Measurements from ENCODE around the gene PJA1.
A peak's percentile ranks its signal among the peaks of the same experiment; 100 is the strongest.

PJA1 gene

DNA sequence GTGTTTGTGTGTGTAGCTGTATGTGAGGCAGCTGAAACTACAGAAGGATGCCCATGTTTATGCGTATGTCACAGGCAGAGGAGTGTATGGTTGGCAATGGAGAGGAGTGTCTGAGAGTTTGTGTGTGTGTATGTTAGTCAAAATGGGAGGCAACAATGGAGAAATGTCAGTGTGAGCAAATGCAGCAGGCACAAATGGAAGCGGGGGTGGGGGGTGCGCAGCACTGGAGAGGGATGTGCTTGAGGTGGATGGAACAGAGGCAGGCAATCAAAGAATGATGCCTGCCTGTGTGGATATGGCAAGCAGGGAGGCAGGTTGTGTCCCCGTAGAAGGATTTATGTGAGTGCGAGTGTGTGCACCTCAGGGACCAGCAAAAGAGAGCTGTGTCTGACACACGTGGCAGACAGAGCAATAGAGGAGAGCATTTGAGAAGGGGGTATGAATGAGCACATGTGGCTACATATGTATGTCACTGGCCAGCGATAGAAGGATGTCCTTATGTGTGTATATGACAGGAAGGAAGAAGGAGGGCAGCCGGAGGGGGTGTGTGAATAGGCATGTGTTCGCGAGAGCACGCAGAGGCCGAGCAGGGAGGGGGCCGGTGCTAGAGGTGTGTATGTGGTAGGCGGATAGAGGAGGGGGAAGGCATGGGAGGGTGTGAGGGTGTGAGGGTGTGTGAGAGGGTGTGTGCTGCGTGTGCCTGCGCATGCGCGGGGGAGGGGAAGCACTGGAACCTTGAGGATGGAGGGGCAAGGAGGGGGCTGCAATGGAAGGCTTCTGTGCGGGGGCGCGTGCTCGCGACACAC is 1.1 kb downstream of the PJA1 start (continued):
- TF ChIP-seq, protein P1, sequence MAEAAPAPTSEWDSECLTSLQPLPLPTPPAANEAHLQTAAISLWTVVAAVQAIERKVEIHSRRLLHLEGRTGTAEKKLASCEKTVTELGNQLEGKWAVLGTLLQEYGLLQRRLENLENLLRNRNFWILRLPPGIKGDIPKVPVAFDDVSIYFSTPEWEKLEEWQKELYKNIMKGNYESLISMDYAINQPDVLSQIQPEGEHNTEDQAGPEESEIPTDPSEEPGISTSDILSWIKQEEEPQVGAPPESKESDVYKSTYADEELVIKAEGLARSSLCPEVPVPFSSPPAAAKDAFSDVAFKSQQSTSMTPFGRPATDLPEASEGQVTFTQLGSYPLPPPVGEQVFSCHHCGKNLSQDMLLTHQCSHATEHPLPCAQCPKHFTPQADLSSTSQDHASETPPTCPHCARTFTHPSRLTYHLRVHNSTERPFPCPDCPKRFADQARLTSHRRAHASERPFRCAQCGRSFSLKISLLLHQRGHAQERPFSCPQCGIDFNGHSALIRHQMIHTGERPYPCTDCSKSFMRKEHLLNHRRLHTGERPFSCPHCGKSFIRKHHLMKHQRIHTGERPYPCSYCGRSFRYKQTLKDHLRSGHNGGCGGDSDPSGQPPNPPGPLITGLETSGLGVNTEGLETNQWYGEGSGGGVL (tag by site-specific recombination; IDR thresholded peaks at IDR 0.05) = peak; percentile 95
- TF ChIP-seq PRDM1 (tag by site-specific recombination; IDR thresholded peaks at IDR 0.05) (no peak), KLF10 (tag by site-specific recombination; IDR thresholded peaks at IDR 0.05) (peak; percentile 93), ZFHX2 (tag by site-specific recombination; conservative IDR thresholded peaks at IDR 0.05) (peak; percentile 98), KLF9 (tag by site-specific recombination; IDR thresholded peaks at IDR 0.05; ENCODE audit: low read depth) (peak; percentile 89), ZNF416 (tag by site-specific recombination; IDR thresholded peaks at IDR 0.05) (no peak), ZNF510 (tag by site-specific recombination; IDR thresholded peaks at IDR 0.05; ENCODE audit: insufficient replicate concordance) (no peak), EGR2 (tag by site-specific recombination; IDR thresholded peaks at IDR 0.05; ENCODE audit: low read depth) (peak; percentile 97)
- TF ChIP-seq, protein P2, sequence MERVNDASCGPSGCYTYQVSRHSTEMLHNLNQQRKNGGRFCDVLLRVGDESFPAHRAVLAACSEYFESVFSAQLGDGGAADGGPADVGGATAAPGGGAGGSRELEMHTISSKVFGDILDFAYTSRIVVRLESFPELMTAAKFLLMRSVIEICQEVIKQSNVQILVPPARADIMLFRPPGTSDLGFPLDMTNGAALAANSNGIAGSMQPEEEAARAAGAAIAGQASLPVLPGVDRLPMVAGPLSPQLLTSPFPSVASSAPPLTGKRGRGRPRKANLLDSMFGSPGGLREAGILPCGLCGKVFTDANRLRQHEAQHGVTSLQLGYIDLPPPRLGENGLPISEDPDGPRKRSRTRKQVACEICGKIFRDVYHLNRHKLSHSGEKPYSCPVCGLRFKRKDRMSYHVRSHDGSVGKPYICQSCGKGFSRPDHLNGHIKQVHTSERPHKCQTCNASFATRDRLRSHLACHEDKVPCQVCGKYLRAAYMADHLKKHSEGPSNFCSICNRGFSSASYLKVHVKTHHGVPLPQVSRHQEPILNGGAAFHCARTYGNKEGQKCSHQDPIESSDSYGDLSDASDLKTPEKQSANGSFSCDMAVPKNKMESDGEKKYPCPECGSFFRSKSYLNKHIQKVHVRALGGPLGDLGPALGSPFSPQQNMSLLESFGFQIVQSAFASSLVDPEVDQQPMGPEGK (tag by site-specific recombination; IDR thresholded peaks at IDR 0.05) = peak; percentile 49
- TF ChIP-seq, protein P3, sequence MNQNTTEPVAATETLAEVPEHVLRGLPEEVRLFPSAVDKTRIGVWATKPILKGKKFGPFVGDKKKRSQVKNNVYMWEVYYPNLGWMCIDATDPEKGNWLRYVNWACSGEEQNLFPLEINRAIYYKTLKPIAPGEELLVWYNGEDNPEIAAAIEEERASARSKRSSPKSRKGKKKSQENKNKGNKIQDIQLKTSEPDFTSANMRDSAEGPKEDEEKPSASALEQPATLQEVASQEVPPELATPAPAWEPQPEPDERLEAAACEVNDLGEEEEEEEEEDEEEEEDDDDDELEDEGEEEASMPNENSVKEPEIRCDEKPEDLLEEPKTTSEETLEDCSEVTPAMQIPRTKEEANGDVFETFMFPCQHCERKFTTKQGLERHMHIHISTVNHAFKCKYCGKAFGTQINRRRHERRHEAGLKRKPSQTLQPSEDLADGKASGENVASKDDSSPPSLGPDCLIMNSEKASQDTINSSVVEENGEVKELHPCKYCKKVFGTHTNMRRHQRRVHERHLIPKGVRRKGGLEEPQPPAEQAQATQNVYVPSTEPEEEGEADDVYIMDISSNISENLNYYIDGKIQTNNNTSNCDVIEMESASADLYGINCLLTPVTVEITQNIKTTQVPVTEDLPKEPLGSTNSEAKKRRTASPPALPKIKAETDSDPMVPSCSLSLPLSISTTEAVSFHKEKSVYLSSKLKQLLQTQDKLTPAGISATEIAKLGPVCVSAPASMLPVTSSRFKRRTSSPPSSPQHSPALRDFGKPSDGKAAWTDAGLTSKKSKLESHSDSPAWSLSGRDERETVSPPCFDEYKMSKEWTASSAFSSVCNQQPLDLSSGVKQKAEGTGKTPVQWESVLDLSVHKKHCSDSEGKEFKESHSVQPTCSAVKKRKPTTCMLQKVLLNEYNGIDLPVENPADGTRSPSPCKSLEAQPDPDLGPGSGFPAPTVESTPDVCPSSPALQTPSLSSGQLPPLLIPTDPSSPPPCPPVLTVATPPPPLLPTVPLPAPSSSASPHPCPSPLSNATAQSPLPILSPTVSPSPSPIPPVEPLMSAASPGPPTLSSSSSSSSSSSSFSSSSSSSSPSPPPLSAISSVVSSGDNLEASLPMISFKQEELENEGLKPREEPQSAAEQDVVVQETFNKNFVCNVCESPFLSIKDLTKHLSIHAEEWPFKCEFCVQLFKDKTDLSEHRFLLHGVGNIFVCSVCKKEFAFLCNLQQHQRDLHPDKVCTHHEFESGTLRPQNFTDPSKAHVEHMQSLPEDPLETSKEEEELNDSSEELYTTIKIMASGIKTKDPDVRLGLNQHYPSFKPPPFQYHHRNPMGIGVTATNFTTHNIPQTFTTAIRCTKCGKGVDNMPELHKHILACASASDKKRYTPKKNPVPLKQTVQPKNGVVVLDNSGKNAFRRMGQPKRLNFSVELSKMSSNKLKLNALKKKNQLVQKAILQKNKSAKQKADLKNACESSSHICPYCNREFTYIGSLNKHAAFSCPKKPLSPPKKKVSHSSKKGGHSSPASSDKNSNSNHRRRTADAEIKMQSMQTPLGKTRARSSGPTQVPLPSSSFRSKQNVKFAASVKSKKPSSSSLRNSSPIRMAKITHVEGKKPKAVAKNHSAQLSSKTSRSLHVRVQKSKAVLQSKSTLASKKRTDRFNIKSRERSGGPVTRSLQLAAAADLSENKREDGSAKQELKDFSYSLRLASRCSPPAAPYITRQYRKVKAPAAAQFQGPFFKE (tag by site-specific recombination; IDR thresholded peaks at IDR 0.05; ENCODE audit: borderline replicate concordance) = no peak

DNA sequence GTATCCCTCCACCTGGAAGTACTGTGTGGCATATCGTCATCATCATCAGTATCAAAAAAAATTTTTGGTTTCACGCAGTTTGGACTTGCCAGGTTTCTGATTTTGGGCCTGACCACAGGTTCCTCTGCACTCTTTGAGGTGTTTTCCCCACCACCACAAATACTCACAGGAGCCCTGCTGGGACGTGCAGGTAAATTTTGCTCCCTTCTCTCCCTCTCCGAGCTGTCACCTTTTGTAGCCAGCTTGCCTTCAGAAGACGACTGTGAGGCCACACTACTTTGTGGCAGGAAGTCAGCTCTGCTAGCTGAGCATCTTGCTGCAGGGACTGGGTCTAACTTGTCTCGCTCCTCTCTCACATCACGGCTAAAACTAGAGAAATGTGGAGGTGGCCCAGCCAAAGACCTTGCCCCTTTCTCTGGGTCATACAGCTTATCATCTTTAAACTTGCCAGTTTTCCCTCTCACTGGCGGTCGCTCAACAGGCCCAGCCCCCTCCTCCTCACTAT is 2.8 kb downstream of the PJA1 start:
- peaks cover 0 to 27% of the 10 kb centered on the region in 2 experiments; a peak in 1 of 3 replicates for H3K36me3 ChIP-seq (ENCODE audit: control insufficient read depth in 2 of 2, insufficient read depth in 1 of 2, low read length in 2 of 2)
- ChIA-PET CTCF (interaction anchor here (0.7 kb wide), 1 partner anchor 335 kb away, joined by 5 read pairs; no protein-coding TSS in a partner anchor), POLR2A (interaction anchor here (1.0 kb wide), 1 partner anchor 12 kb away, joined by 3 read pairs; no protein-coding TSS in a partner anchor)
- H3K27ac ChIP-seq (ENCODE audit: extremely low read depth, low read depth, low read length) = no peak overlapping the region
- H3K4me3 ChIP-seq (ENCODE audit: low read depth, low read length) = no peak overlapping the region
- H3K9me3 ChIP-seq (ENCODE audit: control insufficient read depth, insufficient read depth, low read depth, low read length) = no peaks in the 10 kb centered on the region
- H3K4me1 ChIP-seq (ENCODE audit: control insufficient read depth, insufficient read depth, low read length) = 0 out of 2 replicates have a peak, but pooled peaks cover 2% of the 10 kb centered on the region
- TF ChIP-seq ZFP37 (tag by site-specific recombination; IDR thresholded peaks at IDR 0.05) = no peak
- TF ChIP-seq, protein P4, sequence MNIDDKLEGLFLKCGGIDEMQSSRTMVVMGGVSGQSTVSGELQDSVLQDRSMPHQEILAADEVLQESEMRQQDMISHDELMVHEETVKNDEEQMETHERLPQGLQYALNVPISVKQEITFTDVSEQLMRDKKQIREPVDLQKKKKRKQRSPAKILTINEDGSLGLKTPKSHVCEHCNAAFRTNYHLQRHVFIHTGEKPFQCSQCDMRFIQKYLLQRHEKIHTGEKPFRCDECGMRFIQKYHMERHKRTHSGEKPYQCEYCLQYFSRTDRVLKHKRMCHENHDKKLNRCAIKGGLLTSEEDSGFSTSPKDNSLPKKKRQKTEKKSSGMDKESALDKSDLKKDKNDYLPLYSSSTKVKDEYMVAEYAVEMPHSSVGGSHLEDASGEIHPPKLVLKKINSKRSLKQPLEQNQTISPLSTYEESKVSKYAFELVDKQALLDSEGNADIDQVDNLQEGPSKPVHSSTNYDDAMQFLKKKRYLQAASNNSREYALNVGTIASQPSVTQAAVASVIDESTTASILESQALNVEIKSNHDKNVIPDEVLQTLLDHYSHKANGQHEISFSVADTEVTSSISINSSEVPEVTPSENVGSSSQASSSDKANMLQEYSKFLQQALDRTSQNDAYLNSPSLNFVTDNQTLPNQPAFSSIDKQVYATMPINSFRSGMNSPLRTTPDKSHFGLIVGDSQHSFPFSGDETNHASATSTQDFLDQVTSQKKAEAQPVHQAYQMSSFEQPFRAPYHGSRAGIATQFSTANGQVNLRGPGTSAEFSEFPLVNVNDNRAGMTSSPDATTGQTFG (tag by site-specific recombination; IDR thresholded peaks at IDR 0.05; ENCODE audit: borderline replicate concordance) = no peak
- no peak for TF ChIP-seq ZNF146 (tag by site-specific recombination; IDR thresholded peaks at IDR 0.05)
- TF ChIP-seq ZNF239 (tag by site-specific recombination; IDR thresholded peaks at IDR 0.05) = no peak
- TF ChIP-seq, protein P5, sequence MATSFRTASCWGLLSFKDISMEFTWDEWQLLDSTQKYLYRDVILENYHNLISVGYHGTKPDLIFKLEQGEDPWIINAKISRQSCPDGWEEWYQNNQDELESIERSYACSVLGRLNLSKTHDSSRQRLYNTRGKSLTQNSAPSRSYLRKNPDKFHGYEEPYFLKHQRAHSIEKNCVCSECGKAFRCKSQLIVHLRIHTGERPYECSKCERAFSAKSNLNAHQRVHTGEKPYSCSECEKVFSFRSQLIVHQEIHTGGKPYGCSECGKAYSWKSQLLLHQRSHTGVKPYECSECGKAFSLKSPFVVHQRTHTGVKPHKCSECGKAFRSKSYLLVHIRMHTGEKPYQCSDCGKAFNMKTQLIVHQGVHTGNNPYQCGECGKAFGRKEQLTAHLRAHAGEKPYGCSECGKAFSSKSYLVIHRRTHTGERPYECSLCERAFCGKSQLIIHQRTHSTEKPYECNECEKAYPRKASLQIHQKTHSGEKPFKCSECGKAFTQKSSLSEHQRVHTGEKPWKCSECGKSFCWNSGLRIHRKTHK (tag by site-specific recombination; IDR thresholded peaks at IDR 0.05) = no peak
- TF ChIP-seq, protein P6, sequence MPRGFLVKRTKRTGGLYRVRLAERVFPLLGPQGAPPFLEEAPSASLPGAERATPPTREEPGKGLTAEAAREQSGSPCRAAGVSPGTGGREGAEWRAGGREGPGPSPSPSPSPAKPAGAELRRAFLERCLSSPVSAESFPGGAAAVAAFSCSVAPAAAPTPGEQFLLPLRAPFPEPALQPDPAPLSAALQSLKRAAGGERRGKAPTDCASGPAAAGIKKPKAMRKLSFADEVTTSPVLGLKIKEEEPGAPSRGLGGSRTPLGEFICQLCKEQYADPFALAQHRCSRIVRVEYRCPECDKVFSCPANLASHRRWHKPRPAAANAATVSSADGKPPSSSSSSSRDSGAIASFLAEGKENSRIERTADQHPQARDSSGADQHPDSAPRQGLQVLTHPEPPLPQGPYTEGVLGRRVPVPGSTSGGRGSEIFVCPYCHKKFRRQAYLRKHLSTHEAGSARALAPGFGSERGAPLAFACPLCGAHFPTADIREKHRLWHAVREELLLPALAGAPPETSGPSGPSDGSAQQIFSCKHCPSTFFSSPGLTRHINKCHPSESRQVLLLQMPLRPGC (tag by site-specific recombination; IDR thresholded peaks at IDR 0.05) = no peak
